ENCODE results near the gene PTEN.
A peak's percentile ranks its signal among the peaks of the same experiment; 100 is the strongest.
"Not testable (repeated sequence)": the region's sequence is repeated elsewhere in the genome, so short reads cannot be mapped to it uniquely, and the experiment has no call there.

PTEN gene

GRCh38 chr10:87863053-87863943 lies at the start of gene PTEN, which contains the start of gene KLLN:
PTEN (plus strand) TSS chr10:87863625; CDS start chr10:87864470, 845 bp downstream.
KLLN (minus strand) TSS chr10:87863533; CDS start chr10:87862487, 1,046 bp downstream.
- DNase-seq, result peak; percentile 83

- DNase-seq, result no peak
Observed at GRCh38 chr10:87816163-87816897, 47.1 kb upstream of the PTEN start.

- DNase-seq, result no peak
Observed at GRCh38 chr10:87816898-87817608, 46.4 kb upstream of the PTEN start.

- DNase-seq, result peak; percentile 51
Observed at GRCh38 chr10:87817609-87818504, 45.6 kb upstream of the PTEN start, which contains the start of gene ATAD1. ATAD1 (minus strand) TSS chr10:87818226; CDS start chr10:87814599, 3,627 bp downstream.

- peak; percentile 2 for DNase-seq
Observed at GRCh38 chr10:87818505-87819288, 44.7 kb upstream of the PTEN start.

- DNase-seq, result no peak
Observed at GRCh38 chr10:87819289-87819585, 44.2 kb upstream of the PTEN start.

GRCh38 chr10:87826653-87827052 lies 36.8 kb upstream of the PTEN start:
- DNase-seq, result no peak

GRCh38 chr10:87827681-87828080 lies 35.7 kb upstream of the PTEN start:
- DNase-seq, result no peak

GRCh38 chr10:87829051-87829450 lies 34.4 kb upstream of the PTEN start:
- not testable (repeated sequence) for DNase-seq

- DNase-seq, result no peak
Observed at GRCh38 chr10:87829986-87830729, 33.3 kb upstream of the PTEN start.

GRCh38 chr10:87836098-87836497 lies 27.3 kb upstream of the PTEN start:
- DNase-seq, result no peak

GRCh38 chr10:87837445-87837844 lies 26.0 kb upstream of the PTEN start:
- DNase-seq, result no peak

GRCh38 chr10:87838650-87839049 lies 24.8 kb upstream of the PTEN start:
- DNase-seq, result no peak

GRCh38 chr10:87841186-87841585 lies 22.2 kb upstream of the PTEN start:
- no peak for DNase-seq

- DNase-seq, result no peak
Observed at GRCh38 chr10:87842220-87842641, 21.2 kb upstream of the PTEN start.

GRCh38 chr10:87842776-87843497 lies 20.5 kb upstream of the PTEN start:
- no peak for DNase-seq

- no peak for DNase-seq
Observed at GRCh38 chr10:87843714-87844113, 19.7 kb upstream of the PTEN start.

- no peak for DNase-seq
Observed at GRCh38 chr10:87844837-87845623, 18.4 kb upstream of the PTEN start.

- no peak for DNase-seq
Observed at GRCh38 chr10:87845624-87845998, 17.8 kb upstream of the PTEN start.

Measured in NCI-H1092 (cell line).